ENCODE results near the gene DNAAF9.
"Not testable (repeated sequence)": the region's sequence is repeated elsewhere in the genome, so short reads cannot be mapped to it uniquely, and the experiment has no call there.

DNAAF9 gene

GRCh38 chr20:3407040-3407770 is at the start of gene DNAAF9:
Gene DNAAF9 (minus strand): TSS chr20:3407669. CDS start chr20:3407557, 112 bp downstream.
- DNase-seq = peak; percentile 73

- DNase-seq = no peak
Measured at GRCh38 chr20:3456648-3457047, 49.2 kb upstream of the DNAAF9 start.

- no peak for DNase-seq
Measured at GRCh38 chr20:3454831-3455230, 47.4 kb upstream of the DNAAF9 start.

- no peak for DNase-seq
Measured at GRCh38 chr20:3452690-3453089, 45.2 kb upstream of the DNAAF9 start.

GRCh38 chr20:3452136-3452535 is 44.7 kb upstream of the DNAAF9 start:
- no peak for DNase-seq

GRCh38 chr20:3449319-3449718 is 41.9 kb upstream of the DNAAF9 start:
- DNase-seq = no peak

GRCh38 chr20:3447321-3447720 is 39.9 kb upstream of the DNAAF9 start:
- DNase-seq = no peak

- DNase-seq = no peak
Measured at GRCh38 chr20:3446779-3447178, 39.3 kb upstream of the DNAAF9 start.

GRCh38 chr20:3436864-3437574 is 29.6 kb upstream of the DNAAF9 start:
- no peak for DNase-seq

GRCh38 chr20:3434232-3434631 is 26.8 kb upstream of the DNAAF9 start:
- no peak for DNase-seq

GRCh38 chr20:3433744-3434143 is 26.3 kb upstream of the DNAAF9 start:
- DNase-seq = no peak

- no peak for DNase-seq
Measured at GRCh38 chr20:3432844-3433243, 25.4 kb upstream of the DNAAF9 start.

- no peak for DNase-seq
Measured at GRCh38 chr20:3431109-3431508, 23.6 kb upstream of the DNAAF9 start.

GRCh38 chr20:3430376-3431069 is 23.1 kb upstream of the DNAAF9 start:
- DNase-seq = no peak

GRCh38 chr20:3426766-3427165 is 19.3 kb upstream of the DNAAF9 start:
- DNase-seq = not testable (repeated sequence)

- no peak for DNase-seq
Measured at GRCh38 chr20:3423126-3423525, 15.7 kb upstream of the DNAAF9 start.

GRCh38 chr20:3421985-3422384 is 14.5 kb upstream of the DNAAF9 start:
- DNase-seq = no peak

GRCh38 chr20:3420211-3420707 is 12.8 kb upstream of the DNAAF9 start:
- DNase-seq = peak; percentile 36

- not testable (repeated sequence) for DNase-seq
Measured at GRCh38 chr20:3418161-3418560, 10.7 kb upstream of the DNAAF9 start.

- no peak for DNase-seq
Measured at GRCh38 chr20:3414122-3414521, 6.7 kb upstream of the DNAAF9 start.

GRCh38 chr20:3413393-3413889 is 6.0 kb upstream of the DNAAF9 start:
- no peak for DNase-seq

- DNase-seq = no peak
Measured at GRCh38 chr20:3412600-3413392, 5.3 kb upstream of the DNAAF9 start.

GRCh38 chr20:3410464-3410863 is 3.0 kb upstream of the DNAAF9 start:
- no peak for DNase-seq

Measured in NCI-H510A treated with DMSO at 0.1 percent for 48 hours (cell line).